Upper lobe of left lung (tissue), 4 donors: Measurements from ENCODE around the gene RGS9.

Experiments used
- POLR2A ChIP-seq, 4 donors: fragments of 450-650 bp; IDR thresholded peaks; one replicate each; pipeline ENCODE4 v1.5.1; 2016 to 2017; ENCODE audit warnings: antibody characterized with exemption in 4 of 4, mild to moderate bottlenecking in 2 of 4
- POLR2AphosphoS5 ChIP-seq, 2 donors: sonication (generic); formaldehyde crosslinking; IDR thresholded peaks; one replicate each; pipeline ENCODE4 v1.5.1; 2017; ENCODE audit warnings: antibody characterized with exemption in 2 of 2
- TF ChIP-seq, protein P1 (sequence below), 6 experiments: fragments of 450-650 bp in 4 of 6; fragments of 200-600 bp in 2 of 6; sonication (generic) in 2 of 6; IDR thresholded peaks; one replicate each; pipeline ENCODE4 v1.5.1; 2016 to 2019; ENCODE audit warnings: antibody characterized with exemption in 6 of 6

DNA sequence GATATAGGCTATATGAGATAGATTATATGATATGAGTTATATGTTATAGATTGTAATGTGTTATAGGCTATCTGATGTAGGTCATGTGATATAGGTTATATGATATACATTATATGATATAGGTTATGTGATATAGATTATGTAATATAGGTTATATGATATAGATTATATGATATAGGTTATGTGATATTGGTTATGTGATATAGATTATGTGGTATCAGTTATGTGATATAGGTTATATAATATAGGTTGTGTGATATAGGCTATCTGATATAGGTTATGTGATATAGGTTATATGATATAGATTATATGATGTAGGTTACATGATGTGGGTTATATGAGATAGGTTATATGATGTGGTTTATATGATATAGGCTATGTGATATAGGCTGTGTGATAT, 68.5 kb downstream of the RGS9 start:
- TF ChIP-seq, protein P1, sequence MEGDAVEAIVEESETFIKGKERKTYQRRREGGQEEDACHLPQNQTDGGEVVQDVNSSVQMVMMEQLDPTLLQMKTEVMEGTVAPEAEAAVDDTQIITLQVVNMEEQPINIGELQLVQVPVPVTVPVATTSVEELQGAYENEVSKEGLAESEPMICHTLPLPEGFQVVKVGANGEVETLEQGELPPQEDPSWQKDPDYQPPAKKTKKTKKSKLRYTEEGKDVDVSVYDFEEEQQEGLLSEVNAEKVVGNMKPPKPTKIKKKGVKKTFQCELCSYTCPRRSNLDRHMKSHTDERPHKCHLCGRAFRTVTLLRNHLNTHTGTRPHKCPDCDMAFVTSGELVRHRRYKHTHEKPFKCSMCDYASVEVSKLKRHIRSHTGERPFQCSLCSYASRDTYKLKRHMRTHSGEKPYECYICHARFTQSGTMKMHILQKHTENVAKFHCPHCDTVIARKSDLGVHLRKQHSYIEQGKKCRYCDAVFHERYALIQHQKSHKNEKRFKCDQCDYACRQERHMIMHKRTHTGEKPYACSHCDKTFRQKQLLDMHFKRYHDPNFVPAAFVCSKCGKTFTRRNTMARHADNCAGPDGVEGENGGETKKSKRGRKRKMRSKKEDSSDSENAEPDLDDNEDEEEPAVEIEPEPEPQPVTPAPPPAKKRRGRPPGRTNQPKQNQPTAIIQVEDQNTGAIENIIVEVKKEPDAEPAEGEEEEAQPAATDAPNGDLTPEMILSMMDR (IDR thresholded peaks at IDR 0.05): no peak
- TF ChIP-seq POLR2A (IDR thresholded peaks at IDR 0.05) (no peak), POLR2AphosphoS5 (IDR thresholded peaks at IDR 0.05) (no peak)
